HG03520 (cell line): ENCODE results near the gene GCGR.
"Not testable (repeated sequence)": the region's sequence is repeated elsewhere in the genome, so short reads cannot be mapped to it uniquely, and the experiment has no call there.

ENCODE experiments used
- ATAC-seq: cut with Tn5 transposase; IDR thresholded peaks from one replicate; pipeline ENCODE4 v1.9.1; 2021; ENCODE audit warnings: mild to moderate bottlenecking, moderate library complexity; ENCODE audit not compliant: unreplicated experiment

The GCGR gene

GRCh38 chr17:81831957-81832607 is 28.1 kb downstream of the GCGR start:
- ATAC-seq: no peak

- ATAC-seq: peak; percentile 7
Observed at GRCh38 chr17:81832608-81833159, 28.7 kb downstream of the GCGR start.

- peak; percentile 60 for ATAC-seq
Observed at GRCh38 chr17:81833160-81833920, 29.4 kb downstream of the GCGR start, which contains the start of gene MCRIP1. Gene MCRIP1 (minus strand): TSS chr17:81833291. CDS start chr17:81824506, 8,785 bp downstream.

GRCh38 chr17:81833921-81834830 is 30.2 kb downstream of the GCGR start:
- no peak for ATAC-seq

GRCh38 chr17:81834831-81835267 is 30.9 kb downstream of the GCGR start, which contains the start of gene PPP1R27:
Gene PPP1R27 (minus strand): TSS chr17:81835050. CDS start chr17:81834953, 97 bp downstream.
- ATAC-seq: no peak

- ATAC-seq: no peak
Observed at GRCh38 chr17:81837641-81838040, 33.7 kb downstream of the GCGR start.

- no peak for ATAC-seq
Observed at GRCh38 chr17:81838753-81839255, 34.9 kb downstream of the GCGR start.

GRCh38 chr17:81839301-81839700 is 35.4 kb downstream of the GCGR start:
- ATAC-seq: no peak

GRCh38 chr17:81840059-81840458 is 36.1 kb downstream of the GCGR start:
- ATAC-seq: not testable (repeated sequence)

- no peak for ATAC-seq
Observed at GRCh38 chr17:81840826-81841778, 37.2 kb downstream of the GCGR start.

- no peak for ATAC-seq
Observed at GRCh38 chr17:81841866-81842265, 37.9 kb downstream of the GCGR start.

- ATAC-seq: no peak
Observed at GRCh38 chr17:81842378-81842724, 38.4 kb downstream of the GCGR start.

- no peak for ATAC-seq
Observed at GRCh38 chr17:81842725-81843504, 39.0 kb downstream of the GCGR start.

GRCh38 chr17:81843713-81844326 is 39.9 kb downstream of the GCGR start:
- ATAC-seq: no peak

GRCh38 chr17:81844327-81844851 is 40.4 kb downstream of the GCGR start:
- no peak for ATAC-seq

- no peak for ATAC-seq
Observed at GRCh38 chr17:81844887-81845286, 40.9 kb downstream of the GCGR start.

- no peak for ATAC-seq
Observed at GRCh38 chr17:81845361-81845760, 41.4 kb downstream of the GCGR start.
